ENCODE measurements around the gene LNP1.
"Not testable (repeated sequence)": the region's sequence is repeated elsewhere in the genome, so short reads cannot be mapped to it uniquely, and the experiment has no call there.

LNP1 gene

DNA sequence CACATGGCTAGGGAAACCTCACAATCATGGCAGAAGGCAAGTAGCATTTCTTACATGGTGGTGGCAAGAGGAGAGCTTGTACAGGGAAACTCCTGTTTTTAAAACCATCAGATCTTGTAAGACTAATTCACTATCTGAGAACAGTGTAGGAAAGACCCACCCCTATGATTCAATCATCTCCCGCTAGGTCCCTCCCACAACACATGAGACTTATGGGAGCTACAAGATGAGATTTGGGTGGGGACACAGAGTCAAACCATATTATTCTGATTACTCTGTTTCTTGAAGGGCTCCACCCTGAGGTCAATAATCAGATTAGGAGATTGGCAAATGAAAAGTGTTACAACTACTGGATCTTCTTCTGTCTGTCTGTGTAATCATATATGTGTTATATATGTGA is 69.6 kb downstream of the LNP1 start:
- Histone ChIP-seq H3K9me2 (replicated peaks; ENCODE audit: insufficient read depth, low read length) (no peaks in the 10 kb centered on the region), H3K36me3 (ENCODE audit: low read length) (no peaks in the 10 kb centered on the region), H3F3A (ENCODE audit: insufficient read depth) (no peaks in the 10 kb centered on the region), H3K4me2 (ENCODE audit: low read depth, low read length, poor library complexity, severe bottlenecking) (no peak overlapping the region), H2AFZ (ENCODE audit: low read depth, low read length, severe bottlenecking) (no peak overlapping the region), H3K79me2 (ENCODE audit: insufficient read depth, low read length) (no peaks in the 10 kb centered on the region), H3K9ac (ENCODE audit: low read length) (no peak overlapping the region), H3K27me3 (ENCODE audit: low read length) (no peaks in the 10 kb centered on the region), H3K4me3 (ENCODE audit: insufficient read depth, low read length, poor library complexity, severe bottlenecking) (no peak overlapping the region), H3K9me3 (ENCODE audit: insufficient read depth, low read length) (peaks cover 6% of the 10 kb centered on the region; the same call in 1 of the 2 replicates), H4K20me1 (ENCODE audit: low read depth, low read length) (no peaks in the 10 kb centered on the region), H3K27ac (ENCODE audit: low read depth, low read length) (no peak overlapping the region)
- TF ChIP-seq EZH2phosphoT487 (conservative IDR thresholded peaks at IDR 0.05; ENCODE audit: low read length), result no peak
- TF ChIP-seq, protein P1, sequence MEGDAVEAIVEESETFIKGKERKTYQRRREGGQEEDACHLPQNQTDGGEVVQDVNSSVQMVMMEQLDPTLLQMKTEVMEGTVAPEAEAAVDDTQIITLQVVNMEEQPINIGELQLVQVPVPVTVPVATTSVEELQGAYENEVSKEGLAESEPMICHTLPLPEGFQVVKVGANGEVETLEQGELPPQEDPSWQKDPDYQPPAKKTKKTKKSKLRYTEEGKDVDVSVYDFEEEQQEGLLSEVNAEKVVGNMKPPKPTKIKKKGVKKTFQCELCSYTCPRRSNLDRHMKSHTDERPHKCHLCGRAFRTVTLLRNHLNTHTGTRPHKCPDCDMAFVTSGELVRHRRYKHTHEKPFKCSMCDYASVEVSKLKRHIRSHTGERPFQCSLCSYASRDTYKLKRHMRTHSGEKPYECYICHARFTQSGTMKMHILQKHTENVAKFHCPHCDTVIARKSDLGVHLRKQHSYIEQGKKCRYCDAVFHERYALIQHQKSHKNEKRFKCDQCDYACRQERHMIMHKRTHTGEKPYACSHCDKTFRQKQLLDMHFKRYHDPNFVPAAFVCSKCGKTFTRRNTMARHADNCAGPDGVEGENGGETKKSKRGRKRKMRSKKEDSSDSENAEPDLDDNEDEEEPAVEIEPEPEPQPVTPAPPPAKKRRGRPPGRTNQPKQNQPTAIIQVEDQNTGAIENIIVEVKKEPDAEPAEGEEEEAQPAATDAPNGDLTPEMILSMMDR (IDR thresholded peaks at IDR 0.05; ENCODE audit: insufficient read depth, low read length, poor library complexity, severe bottlenecking), result no peak

- H3K4me2 ChIP-seq (ENCODE audit: low read depth, low read length, poor library complexity, severe bottlenecking), result no peak overlapping the region
- no peaks in the 10 kb centered on the region for H3K79me2 ChIP-seq (ENCODE audit: insufficient read depth, low read length)
- H4K20me1 ChIP-seq (ENCODE audit: low read depth, low read length), result no peaks in the 10 kb centered on the region
- H3F3A ChIP-seq (ENCODE audit: insufficient read depth), result no peaks in the 10 kb centered on the region
- H2AFZ ChIP-seq (ENCODE audit: low read depth, low read length, severe bottlenecking), result no peak overlapping the region
- no peaks in the 10 kb centered on the region for H3K36me3 ChIP-seq (ENCODE audit: low read length)
- no peaks in the 10 kb centered on the region for H3K9me2 ChIP-seq (replicated peaks; ENCODE audit: insufficient read depth, low read length)
- peaks cover 6% of the 10 kb centered on the region; the same call in 1 of the 2 replicates for H3K9me3 ChIP-seq (ENCODE audit: insufficient read depth, low read length)
- no peak overlapping the region for H3K27ac ChIP-seq (ENCODE audit: low read depth, low read length)
- no peaks in the 10 kb centered on the region for H3K27me3 ChIP-seq (ENCODE audit: low read length)
- no peak overlapping the region for H3K4me3 ChIP-seq (ENCODE audit: insufficient read depth, low read length, poor library complexity, severe bottlenecking)
- no peak overlapping the region for H3K9ac ChIP-seq (ENCODE audit: low read length)
- no peak for TF ChIP-seq EZH2phosphoT487 (conservative IDR thresholded peaks at IDR 0.05; ENCODE audit: low read length)
- TF ChIP-seq, protein P1 (IDR thresholded peaks at IDR 0.05; ENCODE audit: insufficient read depth, low read length, poor library complexity, severe bottlenecking), result no peak
Measured at GRCh38 chr3:100471444-100471843, 70.1 kb downstream of the LNP1 start.

DNA sequence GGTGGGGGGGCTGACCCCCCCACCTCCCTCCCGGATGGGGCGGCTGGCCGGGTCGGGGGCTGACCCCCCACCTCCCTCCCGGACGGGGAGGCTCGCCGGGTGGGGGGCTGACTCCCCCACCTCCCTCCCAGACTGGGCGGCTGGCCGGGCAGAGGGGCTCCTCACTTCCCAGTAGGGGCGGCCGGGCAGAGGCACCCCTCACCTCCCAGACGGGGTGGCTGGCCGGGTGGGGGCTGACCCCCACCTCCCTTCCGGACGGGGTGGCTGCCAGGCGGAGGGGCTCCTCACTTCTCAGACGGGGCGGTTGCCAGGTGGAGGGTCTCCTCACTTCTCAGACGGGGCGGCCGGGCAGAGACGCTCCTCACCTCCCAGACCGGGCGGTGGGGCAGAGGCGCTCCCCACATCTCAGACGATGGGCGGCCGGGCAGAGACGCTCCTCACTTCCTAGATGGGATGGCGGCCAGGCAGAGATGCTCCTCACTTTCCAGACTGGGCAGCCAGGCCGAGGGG is 76.6 kb downstream of the LNP1 start:
- not testable (repeated sequence) for H3K9me3 ChIP-seq (ENCODE audit: insufficient read depth, low read length); H3K9ac ChIP-seq (ENCODE audit: low read length); H3K27ac ChIP-seq (ENCODE audit: low read depth, low read length); H3K4me3 ChIP-seq (ENCODE audit: insufficient read depth, low read length, poor library complexity, severe bottlenecking); H3K9me2 ChIP-seq (replicated peaks; ENCODE audit: insufficient read depth, low read length); H3K36me3 ChIP-seq (ENCODE audit: low read length); H2AFZ ChIP-seq (ENCODE audit: low read depth, low read length, severe bottlenecking); H3F3A ChIP-seq (ENCODE audit: insufficient read depth); H3K79me2 ChIP-seq (ENCODE audit: insufficient read depth, low read length); H4K20me1 ChIP-seq (ENCODE audit: low read depth, low read length); H3K27me3 ChIP-seq (ENCODE audit: low read length); H3K4me2 ChIP-seq (ENCODE audit: low read depth, low read length, poor library complexity, severe bottlenecking)

DNA sequence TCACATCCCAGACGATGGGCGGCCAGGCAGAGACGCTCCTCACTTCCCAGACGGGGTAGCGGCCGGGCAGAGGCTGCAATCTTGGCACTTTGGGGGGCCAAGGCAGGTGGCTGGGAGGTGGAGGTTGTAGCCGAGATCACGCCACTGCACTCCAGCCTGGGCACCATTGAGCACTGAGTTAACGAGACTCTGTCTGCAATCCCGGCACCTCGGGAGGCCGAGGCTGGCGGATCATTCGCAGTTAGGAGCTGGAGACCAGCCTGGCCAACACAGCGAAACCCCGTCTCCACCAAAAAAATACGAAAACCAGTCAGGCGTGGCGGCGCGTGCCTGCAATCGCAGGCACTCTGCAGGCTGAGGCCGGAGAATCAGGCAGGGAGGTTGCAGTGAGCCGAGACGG is 77.2 kb downstream of the LNP1 start:
- H2AFZ ChIP-seq (ENCODE audit: low read depth, low read length, severe bottlenecking); H3K9me3 ChIP-seq (ENCODE audit: insufficient read depth, low read length); H3F3A ChIP-seq (ENCODE audit: insufficient read depth); H4K20me1 ChIP-seq (ENCODE audit: low read depth, low read length); H3K27me3 ChIP-seq (ENCODE audit: low read length); H3K9ac ChIP-seq (ENCODE audit: low read length); H3K4me3 ChIP-seq (ENCODE audit: insufficient read depth, low read length, poor library complexity, severe bottlenecking); H3K9me2 ChIP-seq (replicated peaks; ENCODE audit: insufficient read depth, low read length); H3K4me2 ChIP-seq (ENCODE audit: low read depth, low read length, poor library complexity, severe bottlenecking); H3K27ac ChIP-seq (ENCODE audit: low read depth, low read length); H3K79me2 ChIP-seq (ENCODE audit: insufficient read depth, low read length); H3K36me3 ChIP-seq (ENCODE audit: low read length): not testable (repeated sequence)

Measured in SU-DHL-6 (cell line).